SIG-M5 (cell line): ENCODE measurements around the gene CHRM4.

ENCODE experiments used
- DNase-seq: peaks from one replicate; lab custom pipeline; 2025; lab: John Stamatoyannopoulos, UW

CHRM4 gene

GRCh38 chr11:46347637-46348311 lies 43.8 kb downstream of the CHRM4 start:
- DNase-seq = no peak

GRCh38 chr11:46346886-46347636 lies 44.5 kb downstream of the CHRM4 start, which contains the start of gene DGKZ:
Gene DGKZ (plus strand): TSS chr11:46347463. CDS start chr11:46347660, 197 bp downstream.
- DNase-seq = no peak

- no peak for DNase-seq
These were observed 45.6 kb downstream of the CHRM4 start for GRCh38 chr11:46345881-46346484.

- DNase-seq = no peak
These were observed 46.4 kb downstream of the CHRM4 start for GRCh38 chr11:46345131-46345597.

GRCh38 chr11:46343520-46343919 lies 48.1 kb downstream of the CHRM4 start:
- DNase-seq = no peak

- no peak for DNase-seq
These were observed 49.3 kb downstream of the CHRM4 start for GRCh38 chr11:46342239-46342638.

GRCh38 chr11:46341454-46341853 lies 50.1 kb downstream of the CHRM4 start:
- DNase-seq = no peak

GRCh38 chr11:46339816-46340215 lies 51.8 kb downstream of the CHRM4 start:
- no peak for DNase-seq

- DNase-seq = no peak
These were observed 52.4 kb downstream of the CHRM4 start for GRCh38 chr11:46338988-46339666.

GRCh38 chr11:46338636-46338987 lies 53.0 kb downstream of the CHRM4 start:
- DNase-seq = no peak

- DNase-seq = no peak
These were observed 53.8 kb downstream of the CHRM4 start for GRCh38 chr11:46337626-46338345.

- DNase-seq = peak; percentile 79
These were observed 54.9 kb downstream of the CHRM4 start for GRCh38 chr11:46336563-46337180.

GRCh38 chr11:46335890-46336562 lies 55.5 kb downstream of the CHRM4 start:
- DNase-seq = no peak

- no peak for DNase-seq
These were observed 56.3 kb downstream of the CHRM4 start for GRCh38 chr11:46335271-46335670.

- DNase-seq = no peak
These were observed 57.4 kb downstream of the CHRM4 start for GRCh38 chr11:46334211-46334610.
